IMR-90 (cell line): ENCODE measurements around the gene PIGM. TPM values are rescaled to one million over a fixed set of nuclear protein-coding genes. Genes with fewer than 3 reads are reported as not detected.

Source experiments
- ATAC-seq: fragments of 200-7000 bp; cut with Tn5 transposase; 2 replicates; pipeline ENCODE4 v1.9.1; 2020; ENCODE audit warnings: low read depth, mild to moderate bottlenecking, moderate library complexity
- BruUV-seq: library from RNA; stranded (reverse); fragments of 400-500 nt; replicated peaks from 2 replicates; lab custom pipeline; 2021; lab: Mats Ljungman, UMichigan
- CTCF ChIA-PET: fragments of 300-600 bp; formaldehyde crosslinking; extraction: SDS; loops from one replicate; lab custom pipeline; 2021; ENCODE audit warnings: antibody characterized with exemption; lab: Yijun Ruan, JAX
- POLR2A ChIA-PET: fragments of 300-600 bp; sonication (Branson Sonifier 250); formaldehyde crosslinking; loops from one replicate; lab custom pipeline; 2022; ENCODE audit warnings: antibody characterized with exemption; ENCODE audit not compliant: unreplicated experiment; lab: Charles Lee
- DNase-seq: peaks from one replicate; pipeline ENCODE4 v3.0.0; 2013
- H2AFZ ChIP-seq: replicated peaks from 2 replicates; pipeline ENCODE3; 2013; ENCODE audit warnings: low read length, mild to moderate bottlenecking; ENCODE audit not compliant: poor library complexity
- H2AK5ac ChIP-seq: 2 replicates; pipeline ENCODE4 v1.6.1; 2013; ENCODE audit warnings: low read depth, low read length, inconsistent platforms
- H2AK9ac ChIP-seq: replicated peaks from 2 replicates; pipeline ENCODE3; 2013; ENCODE audit warnings: mild to moderate bottlenecking, low read depth, low read length, moderate library complexity; ENCODE audit not compliant: poor library complexity
- H2BK120ac ChIP-seq: 2 replicates; pipeline ENCODE4 v1.6.1; 2013; ENCODE audit warnings: low read depth, low read length, inconsistent platforms
- H2BK15ac ChIP-seq: 3 replicates; pipeline ENCODE4 v1.6.1; 2013; ENCODE audit warnings: low read depth, low read length, inconsistent platforms
- H2BK20ac ChIP-seq: 2 replicates; pipeline ENCODE4 v1.6.1; 2013; ENCODE audit warnings: low read depth, mild to moderate bottlenecking, inconsistent platforms, low read length, moderate library complexity
- H2BK5ac ChIP-seq: 2 replicates; pipeline ENCODE4 v1.6.1; 2013; ENCODE audit warnings: mild to moderate bottlenecking, low read depth, low read length, inconsistent platforms; ENCODE audit not compliant: poor library complexity, severe bottlenecking
- H3K14ac ChIP-seq: replicated peaks from 2 replicates; pipeline ENCODE4 v1.6.1; 2013; ENCODE audit warnings: low read depth, low read length, inconsistent platforms
- H3K18ac ChIP-seq: 2 replicates; pipeline ENCODE4 v1.6.1; 2013; ENCODE audit warnings: low read depth, low read length, control low read depth
- H3K23ac ChIP-seq: 2 replicates; pipeline ENCODE4 v1.6.1; 2013; ENCODE audit warnings: low read depth, low read length, inconsistent platforms
- H3K27ac ChIP-seq: 2 replicates; pipeline ENCODE4 v1.5.1; 2013; ENCODE audit warnings: mild to moderate bottlenecking, control low read depth, low read length; ENCODE audit not compliant: insufficient read depth
- H3K27me3 ChIP-seq: 2 replicates; pipeline ENCODE4 v1.6.1; 2013; ENCODE audit warnings: low read length; ENCODE audit not compliant: control insufficient read depth, insufficient read depth
- H3K36me3 ChIP-seq: 2 replicates; pipeline ENCODE4 v1.6.1; 2013; ENCODE audit warnings: low read length, mixed read lengths; ENCODE audit not compliant: control insufficient read depth, insufficient read depth
- H3K4ac ChIP-seq: 2 replicates; pipeline ENCODE4 v1.6.1; 2013; ENCODE audit warnings: low read depth, low read length, inconsistent platforms
- H3K4me1 ChIP-seq: 2 replicates; pipeline ENCODE4 v1.6.1; 2013; ENCODE audit warnings: low read length, mixed read lengths; ENCODE audit not compliant: control insufficient read depth, insufficient read depth
- H3K4me2 ChIP-seq: 2 replicates; pipeline ENCODE4 v1.6.1; 2013; ENCODE audit warnings: low read depth, mild to moderate bottlenecking, control low read depth, low read length, moderate library complexity
- H3K4me3 ChIP-seq: 2 replicates; pipeline ENCODE4 v1.5.1; 2013; ENCODE audit warnings: low read depth, mild to moderate bottlenecking, control low read depth, low read length, moderate library complexity; ENCODE audit not compliant: insufficient read depth
- H3K56ac ChIP-seq: 2 replicates; pipeline ENCODE4 v1.6.1; 2013; ENCODE audit warnings: low read length, inconsistent platforms; ENCODE audit not compliant: insufficient read depth; ENCODE audit errors: extremely low read depth
- H3K79me1 ChIP-seq, 2 experiments: 2 replicates each; pipeline ENCODE4 v1.6.1; 2013; ENCODE audit warnings: low read length in 2 of 2, inconsistent platforms in 1 of 2, low read depth in 1 of 2
- H3K9ac ChIP-seq: 2 replicates; pipeline ENCODE4 v1.6.1; 2013; ENCODE audit warnings: low read depth, low read length, control low read depth
- H3K9me1 ChIP-seq: 2 replicates; pipeline ENCODE4 v1.6.1; 2013; ENCODE audit warnings: low read length, inconsistent platforms; ENCODE audit not compliant: insufficient read depth
- H3K9me3 ChIP-seq: 2 replicates; pipeline ENCODE4 v1.6.1; 2013; ENCODE audit warnings: low read length; ENCODE audit not compliant: control insufficient read depth, insufficient read depth
- H4K20me1 ChIP-seq: 2 replicates; pipeline ENCODE4 v1.6.1; 2013; ENCODE audit warnings: low read length, inconsistent platforms; ENCODE audit not compliant: insufficient read depth
- H4K5ac ChIP-seq: 2 replicates; pipeline ENCODE4 v1.6.1; 2013; ENCODE audit warnings: mild to moderate bottlenecking, low read depth, low read length, control low read depth
- H4K8ac ChIP-seq, 2 experiments: 2 replicates each; pipeline ENCODE4 v1.6.1; 2013; ENCODE audit warnings: low read depth in 2 of 2, low read length in 2 of 2, control low read depth in 1 of 2, inconsistent platforms in 1 of 2
- H4K91ac ChIP-seq: 2 replicates; pipeline ENCODE4 v1.6.1; 2013; ENCODE audit warnings: low read depth, low read length, inconsistent platforms; ENCODE audit not compliant: insufficient read depth
- BHLHE40 ChIP-seq: fragments of 150-350 bp; IDR thresholded peaks from 2 replicates; pipeline ENCODE4 v1.6.1; 2016; ENCODE audit warnings: mild to moderate bottlenecking, low read depth, low read length
- CEBPB ChIP-seq: IDR thresholded peaks from 2 replicates; pipeline ENCODE4 v1.6.1; 2012; ENCODE audit warnings: low read depth, low read length, improper control_type of control experiment
- CHD1 ChIP-seq: IDR thresholded peaks from 2 replicates; pipeline ENCODE4 v1.6.1; 2012; ENCODE audit warnings: low read depth, low read length, improper control_type of control experiment
- FOS ChIP-seq: fragments of 150-350 bp; IDR thresholded peaks from 2 replicates; pipeline ENCODE4 v1.6.1; 2016; ENCODE audit warnings: low read depth, low read length
- MAZ ChIP-seq: IDR thresholded peaks from 2 replicates; pipeline ENCODE4 v1.6.1; 2012; ENCODE audit warnings: low read depth, mild to moderate bottlenecking, low read length, improper control_type of control experiment, moderate library complexity, borderline replicate concordance
- NFE2L2 ChIP-seq: fragments of 150-350 bp; IDR thresholded peaks from 2 replicates; pipeline ENCODE4 v1.6.1; 2016; ENCODE audit warnings: low read depth, mild to moderate bottlenecking, low read length
- POLR2A ChIP-seq: IDR thresholded peaks from 2 replicates; pipeline ENCODE4 v1.6.1; 2012; ENCODE audit warnings: mild to moderate bottlenecking, low read depth, low read length
- WGBS, 2 experiments: methylation state at CpG; one replicate each; pipeline versions ENCODE4 v1.1.5 to v1.1.7; 2013; ENCODE audit warnings: missing lambda C conversion rate in 2 of 2; ENCODE audit not compliant: insufficient read length in 1 of 2; ENCODE audit errors: extremely low coverage in 2 of 2; 5-methylcytosine and 5-hydroxymethylcytosine counted together
- dilution Hi-C: fragments of 300-500 bp; cut with HindIII; formaldehyde crosslinking; loops from one replicate; pipeline ENCODE4 v1.14.3; 2018; ENCODE audit warnings: low sequenced_read_pairs; ENCODE audit not compliant: unreplicated experiment
- in situ Hi-C: fragments of 300-500 bp; cut with MboI; formaldehyde crosslinking; loops from 3 replicates; pipeline ENCODE4 v1.14.3; 2019; ENCODE audit warnings: low sequenced_read_pairs, inconsistent platforms, mixed read lengths
- intact Hi-C: fragments of 100-400 bp; cut with micrococcal nuclease; formaldehyde crosslinking; loops from 2 replicates; pipeline ENCODE4 v1.10.0; 2022
- polyA plus RNA-seq, 3 experiments: library from polyadenylated mRNA; depleted of rRNA; stranded (reverse); fragments of >200 nt; gene quantifications; 2 replicates each; pipeline ENCODE4 v1.2.3, GENCODE V29; 2012; ENCODE audit warnings: low replicate concordance in 1 of 3
- total RNA-seq: library from RNA; depleted of rRNA; stranded (reverse); fragments of >200 nt; gene quantifications from 2 replicates; pipeline ENCODE4 v1.2.3, GENCODE V29; 2012

The PIGM gene
- total and polyA plus RNA-seq, 2 of the 4 experiments (the other 2 are of a cell fraction) = 2.9 TPM

GRCh38 chr1:160079448-160079847 is 47.7 kb upstream of the PIGM start:
- Histone ChIP-seq H2BK20ac (no peak overlapping the region), H3K56ac (no peak overlapping the region), H4K91ac (no peak overlapping the region), H4K8ac (no peak overlapping the region), H3K4ac (no peak overlapping the region), H2AK9ac (no peak overlapping the region), H3K9ac (no peak overlapping the region), H3K4me2 (no peak overlapping the region), H3K9me3 (no peaks in the 10 kb centered on the region; the same call in none of the 2 replicates), H4K20me1 (no peaks in the 10 kb centered on the region), H2AFZ (no peak overlapping the region), H2AK5ac (no peak overlapping the region), H3K4me1 (peaks cover 3% of the 10 kb centered on the region; the same call in 1 of the 2 replicates), H3K14ac (no peak overlapping the region), H3K36me3 (no peaks in the 10 kb centered on the region), H3K79me1 (no peaks in the 10 kb centered on the region), H3K27me3 (peaks cover 73% of the 10 kb centered on the region), H2BK15ac (no peak overlapping the region), H4K5ac (no peak overlapping the region), H3K23ac (no peak overlapping the region), H3K4me3 (no peak overlapping the region), H2BK120ac (no peak overlapping the region), H2BK5ac (no peak overlapping the region), H3K27ac (no peak overlapping the region), H3K9me1 (no peaks in the 10 kb centered on the region), H3K18ac (no peak overlapping the region)
- no CpG with 5 or more reads among the region's 4 CpGs for WGBS, 2 experiments
- in situ Hi-C loops (no loop called here), dilution Hi-C loops (no loop called here), intact Hi-C loops (loop anchor here (2.0 kb wide), 1 partner anchor 33 kb away; no protein-coding TSS in a partner anchor)
- POLR2A ChIA-PET = no interaction called here
- CTCF ChIA-PET = interaction anchor here (1.1 to 2.6 kb wide), 2 partner anchors 33 to 45 kb away, joined by 3 to 16 read pairs; no protein-coding TSS in a partner anchor
- no TSS peak for BruUV-seq
- DNase-seq (no peak), ATAC-seq (no peak)
- no peak for TF ChIP-seq BHLHE40
- TF ChIP-seq CEBPB = no peak
- no peak for TF ChIP-seq MAZ
- no peak for TF ChIP-seq NFE2L2
- no peak for TF ChIP-seq CHD1
- no peak for TF ChIP-seq FOS
- TF ChIP-seq POLR2A = no peak
